ENCODE results near the gene MT1B. TPM values are rescaled to one million over a fixed set of nuclear protein-coding genes. Genes with fewer than 3 reads are reported as not detected.

Gene MT1B
- total RNA-seq, 1 donor = not detected

DNA sequence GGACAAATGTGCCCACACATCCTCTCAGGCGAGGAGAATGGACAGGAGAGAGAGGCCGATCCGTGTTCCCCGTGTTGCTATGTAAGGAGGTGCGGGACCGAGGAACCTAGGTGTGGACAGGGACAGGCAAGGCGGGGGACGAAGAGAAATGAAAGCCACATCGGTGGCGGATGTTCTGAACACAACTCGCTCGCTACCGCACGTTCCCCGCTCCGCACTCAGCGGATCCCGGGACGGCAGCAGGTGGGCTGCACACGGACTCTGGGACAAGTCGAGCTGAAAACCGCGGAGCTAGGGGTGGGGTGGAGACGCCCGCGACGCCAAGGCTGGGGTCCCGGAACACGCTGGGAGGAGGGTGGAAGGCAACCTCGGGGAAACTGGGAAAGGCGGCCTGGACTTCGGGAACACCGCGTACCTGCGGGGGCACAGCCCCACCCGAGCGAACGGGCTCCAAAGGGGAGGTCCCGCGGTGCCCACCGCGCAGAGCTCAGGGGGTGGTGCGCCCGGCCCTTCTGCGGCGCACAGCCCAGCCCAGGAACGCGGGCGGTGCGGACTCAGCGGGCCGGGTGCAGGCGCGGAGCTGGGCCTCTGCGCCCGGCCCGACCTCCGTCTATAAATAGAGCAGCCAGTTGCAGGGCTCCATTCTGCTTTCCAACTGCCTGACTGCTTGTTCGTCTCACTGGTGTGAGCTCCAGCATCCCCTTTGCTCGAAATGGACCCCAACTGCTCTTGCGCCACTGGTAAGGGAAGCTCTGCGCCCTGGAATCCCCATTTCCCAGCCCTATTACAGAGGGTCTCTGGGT is 26.3 kb upstream of the MT1B start, which contains the start of gene MT1E:
Gene MT1E, plus strand, starts transcription at position 642 of the 803 bp plus-strand sequence. Its CDS starts 71 bp downstream, at position 713.
- peak within 1 kb of the TSS; percentile 95 for H2AFZ ChIP-seq (ENCODE audit: low read length)
- no peak for TF ChIP-seq CTCF (IDR thresholded peaks at IDR 0.05; ENCODE audit: extremely low read depth, low read depth, low read length)
- peak within 1 kb of the TSS; percentile 97 for H3K27ac ChIP-seq (ENCODE audit: low read depth, low read length)
- H3K9me3 ChIP-seq (ENCODE audit: low read depth, low read length) = no peaks in the 10 kb centered on the region
- H3K4me2 ChIP-seq (ENCODE audit: insufficient read depth, low read length) = peak within 1 kb of the TSS; percentile 97
- H3K79me2 ChIP-seq (ENCODE audit: insufficient read depth, low read length) = peaks cover 17% of the 10 kb centered on the region
- H3K4me3 ChIP-seq (ENCODE audit: insufficient read depth, low read length) = peak within 1 kb of the TSS; percentile 86
- no peaks in the 10 kb centered on the region for H3K36me3 ChIP-seq (ENCODE audit: insufficient read depth, low read length)
- no peaks in the 10 kb centered on the region for H3K27me3 ChIP-seq (ENCODE audit: insufficient read depth, low read length)
- peaks cover 4% of the 10 kb centered on the region for H4K20me1 ChIP-seq (ENCODE audit: insufficient read depth, low read length)
- peak; percentile 98 for DNase-seq (ENCODE audit: insufficient read length, low spot score, missing footprints)
- H3K4me1 ChIP-seq (ENCODE audit: insufficient read depth, low read length) = peaks cover 13% of the 10 kb centered on the region

GRCh38 chr16:56625943-56626654 is 25.6 kb upstream of the MT1B start:
- peak overlapping the region; percentile 87 for H2AFZ ChIP-seq (ENCODE audit: low read length)
- H4K20me1 ChIP-seq (ENCODE audit: insufficient read depth, low read length) = peaks cover 4% of the 10 kb centered on the region
- no peaks in the 10 kb centered on the region for H3K27me3 ChIP-seq (ENCODE audit: insufficient read depth, low read length)
- TF ChIP-seq CTCF (IDR thresholded peaks at IDR 0.05; ENCODE audit: extremely low read depth, low read depth, low read length) = no peak
- H3K4me2 ChIP-seq (ENCODE audit: insufficient read depth, low read length) = peak overlapping the region; percentile 97
- DNase-seq (ENCODE audit: insufficient read length, low spot score, missing footprints) = peak; percentile 96
- H3K4me3 ChIP-seq (ENCODE audit: insufficient read depth, low read length) = peak overlapping the region; percentile 86
- H3K9me3 ChIP-seq (ENCODE audit: low read depth, low read length) = no peaks in the 10 kb centered on the region
- H3K36me3 ChIP-seq (ENCODE audit: insufficient read depth, low read length) = no peaks in the 10 kb centered on the region
- H3K27ac ChIP-seq (ENCODE audit: low read depth, low read length) = peak overlapping the region; percentile 97
- peaks cover 13% of the 10 kb centered on the region for H3K4me1 ChIP-seq (ENCODE audit: insufficient read depth, low read length)
- peaks cover 17% of the 10 kb centered on the region for H3K79me2 ChIP-seq (ENCODE audit: insufficient read depth, low read length)

DNA sequence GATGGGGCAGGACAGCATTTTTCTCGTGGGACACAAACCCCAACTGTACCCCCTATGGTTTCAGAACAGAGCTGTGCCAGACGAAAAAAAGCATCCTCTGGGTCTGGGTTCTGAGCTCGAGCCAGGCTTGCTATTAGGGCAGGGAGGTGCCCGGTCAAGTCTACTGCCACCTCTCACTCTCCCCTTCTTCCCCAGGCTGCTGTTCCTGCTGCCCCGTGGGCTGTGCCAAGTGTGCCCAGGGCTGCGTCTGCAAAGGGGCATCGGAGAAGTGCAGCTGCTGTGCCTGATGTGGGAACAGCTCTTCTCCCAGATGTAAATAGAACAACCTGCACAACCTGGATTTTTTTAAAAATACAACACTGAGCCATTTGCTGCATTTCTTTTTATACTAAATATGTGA is 25.0 kb upstream of the MT1B start:
- no peak for DNase-seq (ENCODE audit: insufficient read length, low spot score, missing footprints)
- H4K20me1 ChIP-seq (ENCODE audit: insufficient read depth, low read length) = peaks cover 4% of the 10 kb centered on the region
- H3K9me3 ChIP-seq (ENCODE audit: low read depth, low read length) = no peaks in the 10 kb centered on the region
- H3K4me1 ChIP-seq (ENCODE audit: insufficient read depth, low read length) = peaks cover 14% of the 10 kb centered on the region
- H3K79me2 ChIP-seq (ENCODE audit: insufficient read depth, low read length) = peaks cover 17% of the 10 kb centered on the region
- H3K27ac ChIP-seq (ENCODE audit: low read depth, low read length) = peak overlapping the region; percentile 97
- TF ChIP-seq CTCF (IDR thresholded peaks at IDR 0.05; ENCODE audit: extremely low read depth, low read depth, low read length) = no peak
- peak overlapping the region; percentile 86 for H3K4me3 ChIP-seq (ENCODE audit: insufficient read depth, low read length)
- H3K4me2 ChIP-seq (ENCODE audit: insufficient read depth, low read length) = peak overlapping the region; percentile 97
- H3K36me3 ChIP-seq (ENCODE audit: insufficient read depth, low read length) = no peaks in the 10 kb centered on the region
- H3K27me3 ChIP-seq (ENCODE audit: insufficient read depth, low read length) = no peaks in the 10 kb centered on the region
- H2AFZ ChIP-seq (ENCODE audit: low read length) = no peak overlapping the region
